ENCODE results near the gene SMG6.

The SMG6 gene

GRCh38 chr17:2105663-2106062 lies 197.9 kb downstream of the SMG6 start:
- DNase-seq (ENCODE audit: low read depth in 2 of 2) = no peak

GRCh38 chr17:2102931-2103809 lies 200.4 kb downstream of the SMG6 start:
- no peak for DNase-seq (ENCODE audit: low read depth in 2 of 2)

- DNase-seq (ENCODE audit: low read depth in 2 of 2) = peak in 1 of 2 experiments; percentile 27
These were observed 201.9 kb downstream of the SMG6 start for GRCh38 chr17:2101448-2102257.

GRCh38 chr17:2095536-2095910 lies 208.1 kb downstream of the SMG6 start:
- DNase-seq (ENCODE audit: low read depth in 2 of 2) = no peak

- no peak for DNase-seq (ENCODE audit: low read depth in 2 of 2)
These were observed 208.6 kb downstream of the SMG6 start for GRCh38 chr17:2094891-2095535.

- DNase-seq (ENCODE audit: low read depth in 2 of 2) = no peak
These were observed 210.2 kb downstream of the SMG6 start for GRCh38 chr17:2093349-2093748.

GRCh38 chr17:2092253-2092652 lies 211.3 kb downstream of the SMG6 start:
- DNase-seq (ENCODE audit: low read depth in 2 of 2) = no peak

GRCh38 chr17:2090804-2091534 lies 212.6 kb downstream of the SMG6 start:
- DNase-seq (ENCODE audit: low read depth in 2 of 2) = no peak

- no peak for DNase-seq (ENCODE audit: low read depth in 2 of 2)
These were observed 213.4 kb downstream of the SMG6 start for GRCh38 chr17:2090210-2090641.

- no peak for DNase-seq (ENCODE audit: low read depth in 2 of 2)
These were observed 214.6 kb downstream of the SMG6 start for GRCh38 chr17:2089021-2089422.

GRCh38 chr17:2087597-2088211 lies 215.9 kb downstream of the SMG6 start:
- DNase-seq (ENCODE audit: low read depth in 2 of 2) = peak in 1 of 2 experiments; percentile 55

- DNase-seq (ENCODE audit: low read depth in 2 of 2) = no peak
These were observed 217.3 kb downstream of the SMG6 start for GRCh38 chr17:2086306-2086705.

- DNase-seq (ENCODE audit: low read depth in 2 of 2) = no peak
These were observed 218.0 kb downstream of the SMG6 start for GRCh38 chr17:2085648-2085949.

GRCh38 chr17:2084766-2085647 lies 218.6 kb downstream of the SMG6 start:
- no peak for DNase-seq (ENCODE audit: low read depth in 2 of 2)

GRCh38 chr17:2084036-2084765 lies 219.4 kb downstream of the SMG6 start:
- DNase-seq (ENCODE audit: low read depth in 2 of 2) = no peak

- no peak for DNase-seq (ENCODE audit: low read depth in 2 of 2)
These were observed 220.0 kb downstream of the SMG6 start for GRCh38 chr17:2083613-2084035.

GRCh38 chr17:2082003-2082781 lies 221.4 kb downstream of the SMG6 start:
- no peak for DNase-seq (ENCODE audit: low read depth in 2 of 2)

- no peak for DNase-seq (ENCODE audit: low read depth in 2 of 2)
These were observed 222.0 kb downstream of the SMG6 start for GRCh38 chr17:2081564-2081963.

GRCh38 chr17:2077040-2077439 lies 226.5 kb downstream of the SMG6 start:
- no peak for DNase-seq (ENCODE audit: low read depth in 2 of 2)

All from stimulated activated CD4-positive, alpha-beta T cell treated with anti-CD3 and anti-CD28 coated beads, Interleukin-12 subunit alpha, Interleukin-12 subunit beta, amount 100 ng/mL, for 24 hours (primary cell).